Activated CD4-positive, alpha-beta T cell treated with anti-CD3 and anti-CD28 coated beads, Interleukin-2, amount 50 U/mL, for 1 hour (primary cell): ENCODE data around the gene LMTK2.
"Not testable (repeated sequence)": the region's sequence is repeated elsewhere in the genome, so short reads cannot be mapped to it uniquely, and the experiment has no call there.

Source experiments
- DNase-seq: peaks from one replicate; pipeline ENCODE4 v3.0.0-alpha.2; 2020

Gene LMTK2

GRCh38 chr7:98107313-98107721 is 655 bp downstream of the LMTK2 start:
- DNase-seq, result peak; percentile 1

GRCh38 chr7:98110249-98111022 is 3.8 kb downstream of the LMTK2 start:
- no peak for DNase-seq

- DNase-seq, result no peak
Measured at GRCh38 chr7:98112077-98112476, 5.4 kb downstream of the LMTK2 start.

- DNase-seq, result no peak
Measured at GRCh38 chr7:98115746-98116525, 9.3 kb downstream of the LMTK2 start.

- DNase-seq, result no peak
Measured at GRCh38 chr7:98116656-98117461, 10.2 kb downstream of the LMTK2 start.

GRCh38 chr7:98119256-98119918 is 12.7 kb downstream of the LMTK2 start:
- DNase-seq, result no peak

GRCh38 chr7:98120559-98120958 is 13.9 kb downstream of the LMTK2 start:
- no peak for DNase-seq

GRCh38 chr7:98121388-98121787 is 14.7 kb downstream of the LMTK2 start:
- DNase-seq, result not testable (repeated sequence)

GRCh38 chr7:98123365-98123696 is 16.7 kb downstream of the LMTK2 start:
- no peak for DNase-seq

- DNase-seq, result no peak
Measured at GRCh38 chr7:98125759-98126158, 19.1 kb downstream of the LMTK2 start.

GRCh38 chr7:98126311-98127142 is 19.9 kb downstream of the LMTK2 start:
- no peak for DNase-seq

- no peak for DNase-seq
Measured at GRCh38 chr7:98128346-98128745, 21.7 kb downstream of the LMTK2 start.

GRCh38 chr7:98130959-98131358 is 24.3 kb downstream of the LMTK2 start:
- DNase-seq, result no peak

- DNase-seq, result no peak
Measured at GRCh38 chr7:98133181-98133580, 26.5 kb downstream of the LMTK2 start.

- DNase-seq, result no peak
Measured at GRCh38 chr7:98133621-98134303, 27.1 kb downstream of the LMTK2 start.

- DNase-seq, result no peak
Measured at GRCh38 chr7:98134420-98135228, 28.0 kb downstream of the LMTK2 start.

GRCh38 chr7:98135984-98136383 is 29.3 kb downstream of the LMTK2 start:
- DNase-seq, result no peak

GRCh38 chr7:98136423-98136822 is 29.8 kb downstream of the LMTK2 start:
- DNase-seq, result no peak

GRCh38 chr7:98137134-98137825 is 30.6 kb downstream of the LMTK2 start:
- DNase-seq, result no peak

GRCh38 chr7:98137826-98138151 is 31.1 kb downstream of the LMTK2 start:
- no peak for DNase-seq
